ENCODE measurements around the gene WDFY4. TPM values are rescaled to one million over a fixed set of nuclear protein-coding genes. Genes with fewer than 3 reads are reported as not detected.

The WDFY4 gene
- total and polyA plus RNA-seq, 8 donors: 0.15 to 8.0 (median 2.7) TPM

DNA sequence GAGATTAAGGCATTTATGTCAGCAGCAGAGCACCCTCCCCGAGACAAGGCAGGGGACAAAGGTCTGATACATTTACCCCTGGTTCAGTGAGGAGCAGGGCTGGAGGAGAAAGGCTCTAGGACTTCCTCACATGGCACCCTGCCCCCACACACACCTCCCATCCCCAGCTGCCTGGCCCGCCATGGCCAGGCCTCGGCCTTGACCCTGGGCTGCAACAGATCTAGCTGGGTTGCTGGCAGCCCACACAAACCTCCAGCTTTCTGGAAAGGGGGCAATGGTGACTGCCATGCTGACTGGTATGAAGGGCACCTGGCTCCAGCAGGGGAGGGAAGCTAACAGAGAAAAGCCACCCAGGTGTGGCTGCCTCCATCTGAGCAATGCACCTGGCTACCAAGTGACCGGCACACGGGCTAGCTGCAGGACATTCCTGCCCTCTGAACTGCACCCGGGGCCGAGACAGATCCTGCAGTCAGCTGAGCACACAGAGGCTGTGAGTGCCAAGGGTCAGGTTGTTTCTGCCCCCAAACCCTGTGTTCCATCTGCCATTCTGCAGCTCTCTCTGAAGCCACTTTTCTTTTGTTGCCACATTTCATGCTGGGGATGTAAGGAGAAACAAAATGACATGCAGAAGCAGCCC, 340.8 kb downstream of the WDFY4 start:
- intact Hi-C loops (cut with DNase I; ENCODE audit: low total_unique reads): no loop called here
- Histone ChIP-seq H3K27me3 (no peaks in the 10 kb centered on the region), H3K4me3 (no peak overlapping the region), H3K27ac (peak overlapping the region in 1 of 5 donors; percentile 68), H3K4me1 (peaks cover 0 to 5% (median 0%) of the 10 kb centered on the region in 4 donors), H3K9me3 (no peaks in the 10 kb centered on the region), H3K36me3 (peaks cover 0 to 8% (median 0%) of the 10 kb centered on the region in 4 donors)
- no peak for TF ChIP-seq EP300 (IDR thresholded peaks at IDR 0.05)
- TF ChIP-seq POLR2A (IDR thresholded peaks at IDR 0.05): no peak
- TF ChIP-seq POLR2AphosphoS5 (IDR thresholded peaks at IDR 0.05): no peak
- no peak for DNase-seq
- 67 to 86% (median 71%) methylated on average over 5 to 7 of the region's 7 CpGs for WGBS, 5 donors

DNA sequence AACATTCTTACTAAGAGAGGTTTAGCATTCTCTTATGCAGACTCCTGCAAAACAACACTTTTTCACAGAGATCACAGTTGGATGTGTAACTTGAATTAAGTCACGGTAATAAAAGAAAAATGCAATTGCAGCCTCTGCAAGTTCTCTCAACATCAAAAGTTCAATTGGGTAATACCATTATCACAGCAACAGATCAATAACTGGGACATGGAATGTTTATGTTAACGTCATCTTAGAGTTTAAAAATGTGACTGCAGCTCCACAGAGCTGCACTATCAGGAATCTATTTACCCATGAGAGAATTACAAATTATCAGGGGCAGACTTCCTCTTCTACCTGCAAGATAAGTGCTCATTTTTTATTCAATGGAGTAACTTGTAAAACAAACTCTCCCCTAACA, 344.0 kb downstream of the WDFY4 start:
- Histone ChIP-seq H3K27me3 (no peaks in the 10 kb centered on the region), H3K4me1 (no peaks in the 10 kb centered on the region), H3K9me3 (no peaks in the 10 kb centered on the region), H3K36me3 (peaks cover 0 to 15% (median 0%) of the 10 kb centered on the region in 4 donors), H3K27ac (no peak overlapping the region), H3K4me3 (no peak overlapping the region)
- TF ChIP-seq POLR2A (IDR thresholded peaks at IDR 0.05) (no peak), EP300 (IDR thresholded peaks at IDR 0.05) (no peak), CTCF (IDR thresholded peaks at IDR 0.05) (no peak), POLR2AphosphoS5 (IDR thresholded peaks at IDR 0.05) (no peak)
- intact Hi-C loops (cut with DNase I; ENCODE audit: low total_unique reads): no loop called here
- no peak for DNase-seq
- WGBS, 5 donors: 35 to 67% (median 57%) methylated on average over 2 of the region's 2 CpGs

GRCh38 chr10:49029666-49030065, 345.0 kb downstream of the WDFY4 start:
- TF ChIP-seq POLR2A (IDR thresholded peaks at IDR 0.05) (no peak), POLR2AphosphoS5 (IDR thresholded peaks at IDR 0.05) (no peak), EP300 (IDR thresholded peaks at IDR 0.05) (no peak), CTCF (IDR thresholded peaks at IDR 0.05) (no peak)

More at GRCh38 chr10:49029666-49030065, 345.0 kb downstream of the WDFY4 start:
- peaks cover 0 to 15% (median 0%) of the 10 kb centered on the region in 4 donors for H3K36me3 ChIP-seq
- no peaks in the 10 kb centered on the region for H3K4me1 ChIP-seq
- no peaks in the 10 kb centered on the region for H3K27me3 ChIP-seq
- H3K4me3 ChIP-seq: no peak overlapping the region
- 86 to 100% (median 97%) methylated on average over 1 of the region's 1 CpG; no CpG with 5 or more reads in 1 of the 5 donors for WGBS, 5 donors
- H3K9me3 ChIP-seq: no peaks in the 10 kb centered on the region
- intact Hi-C loops (cut with DNase I; ENCODE audit: low total_unique reads): no loop called here
- DNase-seq: no peak
- no peak overlapping the region for H3K27ac ChIP-seq

Small RNA genes lying within 50 kb of the gene (small RNA-seq; reads per million reads assigned to genes)
- gene MIR4294: 0 reads per million in 4 donors

Other genes with a start within 250 kb of the WDFY4 start
- gene ARHGAP22, start 79.8 kb upstream of the WDFY4 start, total RNA-seq: 10 to 100 TPM in 1 of 5 donors, 1 to 10 TPM in 3, not detected in 1; 2.0 to 28.6 (median 2.2) TPM
- gene ARHGAP22, start 79.8 kb upstream of the WDFY4 start, polyA plus RNA-seq: 1 to 10 TPM; 1.3 to 4.0 (median 2.2) TPM